ENCODE results near the gene LINC01488.

Gene LINC01488

DNA sequence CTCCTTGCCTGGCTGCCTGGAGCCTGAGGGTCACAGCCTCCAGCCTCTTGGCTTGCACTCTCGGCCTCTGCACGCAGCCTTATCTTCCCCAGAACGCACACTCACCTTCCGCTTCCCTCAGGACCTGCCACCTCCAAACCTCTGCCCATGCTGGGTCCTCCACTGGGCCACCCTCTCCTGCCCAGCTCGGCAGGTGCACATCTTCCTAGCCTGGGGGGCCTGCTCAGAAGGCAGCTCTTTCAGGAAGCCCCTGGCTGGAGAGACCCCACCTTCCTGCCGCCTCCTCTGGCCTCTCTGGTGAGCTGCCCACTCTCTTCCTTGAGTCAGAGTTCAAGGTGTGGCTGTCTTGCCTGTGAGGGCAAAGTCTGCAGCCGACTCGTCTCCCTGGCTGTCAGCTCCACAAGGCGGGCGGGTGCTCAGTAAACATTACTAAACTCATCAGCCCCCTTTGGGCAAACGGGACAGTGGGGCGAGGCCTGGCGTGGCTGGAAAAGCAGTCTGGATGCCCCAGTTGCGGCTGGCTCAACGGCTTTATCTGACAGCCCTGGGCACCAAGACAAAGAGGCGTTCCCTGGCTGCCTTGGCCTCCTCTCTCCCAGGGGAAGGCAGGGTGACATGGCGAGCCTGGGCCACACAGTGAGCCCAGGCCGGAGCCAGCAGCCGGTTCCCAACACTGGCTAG, 1.7 kb upstream of the LINC01488 start:
- DNase-seq (ENCODE audit: low read depth): no peak

DNA sequence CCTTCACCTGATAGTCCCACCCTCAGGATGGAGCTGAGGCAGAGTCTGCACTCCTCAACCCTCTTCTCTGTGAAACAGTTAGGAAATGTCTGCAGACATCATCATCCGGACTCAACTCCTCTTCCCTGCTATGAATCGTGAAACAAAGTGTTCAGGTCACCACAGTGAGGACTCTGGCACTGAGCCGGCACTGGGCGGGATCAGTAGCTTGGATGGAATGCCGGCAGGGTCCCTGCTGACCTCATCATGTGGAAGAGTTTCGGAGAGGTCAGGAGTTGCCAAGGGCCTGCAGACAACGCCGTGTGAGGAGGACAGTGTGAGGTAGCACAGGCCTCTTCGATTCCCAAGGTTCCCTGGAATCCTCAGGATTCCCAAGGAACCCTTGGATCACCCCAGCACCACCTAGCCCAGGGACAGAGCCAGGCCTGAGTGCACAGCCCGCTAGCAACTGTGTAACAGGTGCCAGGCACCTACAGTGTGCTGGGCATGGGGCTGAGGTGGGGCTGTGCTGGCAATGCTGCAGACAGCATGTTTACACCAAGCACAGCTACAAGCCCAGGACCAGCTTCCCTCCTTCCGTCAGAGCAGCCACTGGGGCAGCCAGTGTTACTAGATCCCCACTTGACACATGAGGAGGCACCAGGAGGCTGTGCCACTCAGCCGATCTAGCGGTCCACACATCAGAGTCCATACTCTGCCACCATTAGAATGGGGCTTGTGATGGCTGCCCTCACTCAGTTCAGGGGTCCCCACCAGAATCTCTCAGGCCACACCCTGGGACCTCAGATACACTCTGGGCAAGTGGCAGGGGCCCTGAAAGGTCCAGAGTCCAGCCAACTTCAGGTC, 693 bp upstream of the LINC01488 start:
- no peak for DNase-seq (ENCODE audit: low read depth)

DNA sequence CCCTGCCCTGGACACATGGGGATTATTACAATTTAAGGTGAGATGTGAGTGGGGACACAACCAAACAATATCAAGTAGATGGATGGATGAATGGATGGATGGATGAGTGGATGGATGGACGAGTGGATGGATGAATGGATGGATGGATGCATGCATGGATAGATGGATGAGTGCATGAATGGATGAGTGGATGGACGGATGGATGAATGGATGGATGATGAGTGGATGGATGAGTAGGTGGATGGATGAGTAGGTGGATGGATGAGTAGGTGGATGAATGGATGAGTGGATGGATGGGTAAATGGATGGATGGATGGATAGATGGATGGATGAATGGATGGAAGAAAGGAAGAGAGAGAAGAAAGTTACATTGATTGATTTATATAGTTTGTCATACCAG, 859 bp downstream of the LINC01488 start:
- no peak for DNase-seq (ENCODE audit: low read depth)

DNA sequence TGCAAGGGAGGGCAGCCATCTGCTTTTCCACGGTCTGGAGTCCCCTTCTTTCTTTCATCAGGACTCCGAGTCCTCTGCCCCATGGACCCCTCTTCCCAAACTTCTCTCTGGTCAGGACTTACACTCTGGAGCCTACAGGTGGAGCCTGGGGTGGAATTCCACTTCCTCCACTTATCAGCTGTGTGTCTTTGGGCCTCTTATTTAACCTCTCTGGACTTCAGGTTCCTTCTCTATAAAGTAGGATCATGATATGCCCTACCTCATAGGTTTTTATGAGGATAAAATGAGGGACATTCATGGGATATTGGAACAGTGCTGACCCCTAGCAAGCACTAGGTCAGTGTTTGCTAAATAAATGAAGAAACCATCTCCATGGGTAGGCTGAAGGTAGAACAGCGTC, 1.7 kb downstream of the LINC01488 start:
- no peak for DNase-seq (ENCODE audit: low read depth)

DNA sequence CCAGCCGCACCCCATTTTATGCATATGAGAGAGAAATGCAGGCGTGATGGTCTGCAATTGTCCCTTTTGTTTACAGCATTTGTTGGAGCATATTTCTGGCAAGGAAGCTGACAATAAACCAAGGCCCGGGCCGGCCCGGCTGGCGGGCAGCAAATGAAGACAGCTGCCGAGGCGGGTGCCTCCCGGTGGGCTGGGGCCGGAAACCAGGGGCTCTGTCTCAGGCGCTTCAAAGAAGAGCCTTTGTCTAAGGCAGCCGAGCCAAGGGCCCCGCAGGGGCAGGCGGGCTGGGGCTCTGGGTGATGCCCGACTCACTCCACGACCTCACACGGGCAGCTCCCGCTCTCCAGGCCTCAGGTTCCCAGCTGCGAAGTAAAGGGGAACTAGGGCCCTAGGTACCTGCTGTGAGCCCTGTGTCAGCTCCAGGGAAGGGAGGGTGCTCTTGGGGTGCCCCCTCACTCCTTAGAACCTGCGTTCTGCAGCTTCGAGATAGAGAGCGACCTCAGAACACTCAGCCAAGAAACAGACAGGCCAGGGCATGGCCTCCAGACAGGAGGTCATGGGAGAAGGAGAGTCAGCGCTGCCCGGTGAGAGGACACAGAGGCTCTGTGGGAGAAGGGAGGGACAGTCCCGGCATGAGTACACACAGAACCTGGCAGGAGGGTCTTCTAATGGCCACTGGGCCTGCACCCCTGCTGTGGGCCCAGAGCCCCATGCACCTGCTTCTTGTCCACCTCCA, 2.4 kb downstream of the LINC01488 start:
- DNase-seq (ENCODE audit: low read depth): no peak

DNA sequence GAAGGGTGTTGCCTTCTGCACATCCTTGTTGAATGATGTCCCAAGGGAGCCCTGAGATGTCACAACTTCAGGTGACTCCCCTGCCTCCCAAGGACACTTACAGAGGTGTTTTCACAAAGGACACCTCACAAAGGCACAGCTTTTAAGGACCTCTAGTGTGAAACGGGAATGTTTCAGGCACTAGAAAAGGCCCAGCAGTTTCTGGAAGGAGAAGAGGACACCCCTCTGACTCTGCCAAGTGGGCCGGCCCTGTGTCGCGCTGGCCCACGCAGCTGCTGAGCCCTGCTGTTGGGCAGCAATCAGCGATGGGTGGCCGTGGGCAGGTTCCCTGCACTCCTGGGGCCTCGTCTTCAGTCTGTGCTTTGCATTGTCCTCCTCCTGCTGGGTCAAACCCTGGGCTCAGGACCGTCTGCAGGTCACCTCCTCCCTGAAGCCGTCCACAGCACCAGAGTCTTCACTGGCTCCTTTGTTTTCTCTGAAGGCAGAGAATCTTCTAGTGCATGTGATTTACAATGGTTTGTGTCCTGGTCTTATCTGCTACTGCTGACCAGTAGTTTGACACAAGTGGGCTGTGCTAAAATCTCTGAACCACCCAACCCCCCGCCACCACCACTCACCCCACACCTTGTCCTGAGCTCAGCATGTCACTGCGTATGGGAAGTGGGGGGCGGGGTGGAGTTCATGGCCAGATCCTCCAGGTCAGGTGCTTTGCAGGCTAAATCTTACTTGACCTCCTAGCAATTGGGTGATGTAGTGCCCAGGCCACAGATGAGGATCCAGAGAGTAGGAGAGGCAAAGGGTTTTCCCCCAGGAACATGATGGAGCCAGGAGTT, 3.2 kb downstream of the LINC01488 start:
- no peak for DNase-seq (ENCODE audit: low read depth)

DNA sequence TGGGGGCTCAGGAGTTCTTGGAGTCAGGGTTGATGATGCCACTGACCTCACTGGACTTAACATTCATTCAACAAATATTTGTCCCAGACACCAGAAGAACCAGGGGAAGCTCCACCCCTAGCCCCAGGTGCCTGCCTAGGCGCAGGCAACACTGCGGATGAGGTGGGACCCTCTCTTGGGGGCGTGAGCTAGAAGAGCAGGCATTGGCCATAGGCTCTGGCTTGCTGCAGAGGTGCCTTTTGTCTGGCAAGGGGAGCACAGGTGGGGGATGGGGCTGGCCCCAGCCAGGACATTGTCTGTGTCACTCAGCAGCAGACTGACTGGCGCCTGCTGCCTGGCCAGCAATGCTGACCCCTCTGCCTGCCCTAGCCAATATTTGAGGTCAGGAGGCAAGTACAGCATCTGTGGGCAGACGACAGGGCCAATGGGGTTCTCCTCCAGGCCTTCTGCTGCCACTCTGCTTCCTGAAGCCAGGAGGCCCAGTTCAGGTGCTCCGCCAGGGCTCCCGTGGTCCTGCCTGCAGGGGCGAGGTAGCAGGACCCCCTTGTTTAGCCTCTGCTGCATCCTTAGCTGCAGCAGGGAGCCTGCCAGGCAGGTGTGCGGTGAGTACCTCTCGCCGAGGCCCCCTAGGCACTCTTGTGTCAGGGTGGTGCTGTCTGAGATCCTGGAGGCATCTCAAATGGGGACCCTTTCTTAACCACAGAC, 4.0 kb downstream of the LINC01488 start:
- no peak for DNase-seq (ENCODE audit: low read depth)

DNA sequence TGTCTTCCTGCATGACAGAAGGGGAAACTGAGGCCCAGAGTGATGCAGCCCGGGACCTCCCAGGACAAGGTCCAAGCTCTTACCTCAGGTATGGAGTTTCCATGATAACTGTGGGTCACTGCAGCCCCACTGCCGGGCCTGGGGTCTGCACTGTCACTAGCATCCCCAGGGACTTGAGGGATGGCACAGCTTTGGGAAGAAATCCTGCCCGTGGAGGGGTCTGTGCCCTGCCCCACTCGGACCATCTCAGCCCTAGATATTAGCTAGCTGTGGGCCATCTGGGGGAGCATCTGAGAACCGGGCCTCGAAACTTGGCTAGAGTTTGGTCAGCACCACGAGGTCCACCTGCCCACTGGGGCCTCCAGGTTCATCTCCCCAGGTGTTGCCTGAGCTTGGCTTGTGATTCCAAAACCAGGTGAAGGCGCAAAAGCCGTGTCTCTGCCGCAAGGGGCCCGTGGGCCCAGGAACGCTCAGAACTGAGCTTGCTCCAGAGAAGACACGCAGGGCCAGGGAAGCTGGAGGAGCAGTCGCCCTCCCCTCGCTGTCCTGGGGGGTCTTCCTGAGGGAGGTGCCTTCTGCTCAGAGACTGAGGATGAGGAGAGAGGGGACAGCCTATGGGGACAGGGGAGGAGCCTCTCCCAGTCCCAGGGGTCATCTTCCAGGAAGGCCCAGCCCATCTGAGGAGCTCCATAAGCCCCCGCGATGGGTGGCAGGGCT, 4.8 kb downstream of the LINC01488 start:
- no peak for DNase-seq (ENCODE audit: low read depth)

DNA sequence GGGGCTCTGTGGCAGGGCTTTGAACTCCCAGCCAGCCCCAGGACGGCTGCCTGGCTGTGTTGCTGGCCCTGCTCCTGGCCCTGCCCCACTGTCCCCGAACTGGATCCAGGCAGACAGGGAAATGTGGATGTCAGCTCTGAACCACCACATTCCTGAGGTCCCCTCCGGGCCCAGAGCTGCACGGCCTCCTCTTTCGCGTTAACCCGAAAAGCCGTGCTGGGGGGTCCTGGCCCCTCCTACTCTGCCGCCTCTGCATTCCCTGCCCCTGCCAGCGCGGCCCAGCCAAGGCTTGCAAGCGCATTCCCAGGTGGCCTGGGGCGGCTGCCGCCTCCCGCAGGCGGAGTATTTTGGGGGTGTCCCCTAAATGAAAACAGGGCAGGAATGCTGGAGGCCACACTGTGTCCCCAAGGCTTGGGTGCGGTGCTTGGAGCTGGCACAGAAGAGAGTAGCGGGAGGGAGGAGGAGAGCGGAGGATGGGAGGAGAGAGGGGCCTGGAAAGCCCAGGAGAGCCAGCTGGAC, 5.4 kb downstream of the LINC01488 start:
- DNase-seq (ENCODE audit: low read depth): no peak

DNA sequence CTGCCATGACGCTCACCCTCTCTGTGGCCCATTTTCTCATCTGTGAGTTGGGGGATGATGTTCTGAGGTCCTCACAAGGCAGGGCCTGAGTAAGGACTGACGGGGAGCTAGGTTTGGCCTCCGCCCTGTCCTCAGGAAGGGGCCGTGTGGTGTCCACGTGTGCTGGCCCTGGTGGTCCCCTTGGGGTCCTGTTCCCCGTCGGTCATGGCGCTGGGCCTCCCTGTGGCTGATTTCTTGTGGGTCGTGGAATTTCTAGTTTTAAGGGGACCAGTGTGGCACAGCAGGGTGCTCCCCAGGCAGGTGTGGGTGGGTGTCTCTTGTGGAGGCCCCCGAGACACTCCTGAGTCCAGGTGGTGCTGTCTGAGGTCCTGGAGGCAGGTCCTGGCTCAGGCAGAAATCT, 5.9 kb downstream of the LINC01488 start:
- DNase-seq (ENCODE audit: low read depth): no peak

DNA sequence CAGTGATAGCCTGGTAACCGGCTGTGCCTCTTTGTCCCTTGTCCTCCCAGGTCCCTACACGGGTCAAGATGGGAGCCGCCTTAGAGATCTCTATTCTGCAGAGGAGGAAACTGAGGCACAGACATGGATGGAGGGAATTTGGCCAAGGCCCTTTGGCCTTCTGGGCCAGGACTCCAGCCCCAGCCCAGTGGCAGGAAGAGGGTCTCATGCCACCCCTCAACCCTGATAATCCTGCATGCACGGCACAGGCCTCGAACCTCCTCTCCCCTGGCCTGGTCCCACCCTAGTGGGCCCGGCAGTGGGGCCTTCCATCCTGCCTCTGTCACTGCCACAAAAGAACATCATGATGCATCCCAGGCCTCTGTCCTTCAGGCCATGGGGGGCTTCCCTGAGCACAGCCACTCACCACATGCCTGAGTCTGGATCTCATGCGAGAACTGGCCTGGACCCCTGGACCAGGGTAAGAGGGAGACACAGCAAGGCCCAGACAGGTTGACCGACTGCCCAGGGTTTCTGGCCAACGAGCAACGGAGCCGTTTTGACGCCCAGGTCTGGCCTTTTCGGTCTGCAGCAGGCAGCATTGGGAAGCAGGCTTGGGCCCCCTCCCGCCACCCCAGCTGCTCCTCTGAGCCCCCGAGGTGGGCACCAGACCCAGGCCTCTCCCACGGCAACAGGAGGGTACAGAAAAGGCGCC, 6.5 kb downstream of the LINC01488 start:
- no peak for DNase-seq (ENCODE audit: low read depth)

DNA sequence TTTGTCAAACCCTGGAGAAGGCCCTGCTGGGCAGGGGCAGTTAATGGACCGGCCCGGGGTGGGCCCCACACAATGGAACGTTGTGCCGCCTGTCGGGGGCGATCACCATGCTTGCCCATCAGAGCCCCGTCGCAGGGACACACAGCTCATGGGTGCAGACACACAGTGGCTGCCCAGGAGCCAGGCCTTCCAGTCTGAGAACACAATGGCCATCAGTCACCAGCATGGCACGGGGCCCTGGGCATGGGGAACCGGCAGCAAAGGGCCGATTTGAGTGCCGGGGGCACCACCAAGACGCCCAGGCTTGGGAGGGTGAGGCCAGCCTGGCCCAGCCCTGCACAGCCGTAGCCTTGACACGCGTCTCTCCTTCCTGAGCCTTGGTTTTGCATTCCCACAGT, 7.1 kb downstream of the LINC01488 start:
- DNase-seq (ENCODE audit: low read depth): no peak

DNA sequence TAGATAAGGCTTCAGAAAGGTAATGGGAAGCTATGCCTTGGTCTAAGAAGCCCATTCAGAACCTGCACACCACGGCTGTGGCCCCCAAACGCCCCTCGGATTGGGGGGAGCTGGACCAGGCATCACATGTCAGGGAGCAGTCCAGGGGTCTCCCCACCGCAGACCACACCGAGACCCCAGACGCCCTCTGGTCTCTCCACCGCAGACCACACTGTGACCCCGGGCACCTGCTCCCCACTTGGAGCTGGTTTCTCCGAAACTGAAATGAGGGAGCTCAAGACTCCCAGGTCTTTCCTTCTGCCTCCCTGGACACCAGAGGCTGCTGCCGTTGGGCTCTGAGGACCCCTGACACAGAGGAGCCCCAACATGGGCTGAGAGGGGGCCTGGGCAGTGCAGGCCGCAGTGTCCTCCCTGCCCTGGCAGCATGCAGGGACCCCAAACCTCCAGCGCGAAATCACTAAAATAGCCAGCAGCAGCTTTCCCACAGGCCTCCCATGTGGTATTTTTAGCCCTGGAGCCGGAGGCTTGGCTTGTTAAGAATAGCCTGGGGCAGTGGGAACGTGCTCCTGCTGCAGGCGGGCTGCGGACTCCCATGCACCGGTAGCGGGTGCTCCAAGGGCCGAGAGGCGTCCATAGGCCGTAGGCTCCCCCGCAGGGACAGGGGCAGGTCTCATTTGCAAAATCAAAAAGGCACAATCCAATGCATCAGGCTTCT, 7.7 kb downstream of the LINC01488 start:
- no peak for DNase-seq (ENCODE audit: low read depth)

DNA sequence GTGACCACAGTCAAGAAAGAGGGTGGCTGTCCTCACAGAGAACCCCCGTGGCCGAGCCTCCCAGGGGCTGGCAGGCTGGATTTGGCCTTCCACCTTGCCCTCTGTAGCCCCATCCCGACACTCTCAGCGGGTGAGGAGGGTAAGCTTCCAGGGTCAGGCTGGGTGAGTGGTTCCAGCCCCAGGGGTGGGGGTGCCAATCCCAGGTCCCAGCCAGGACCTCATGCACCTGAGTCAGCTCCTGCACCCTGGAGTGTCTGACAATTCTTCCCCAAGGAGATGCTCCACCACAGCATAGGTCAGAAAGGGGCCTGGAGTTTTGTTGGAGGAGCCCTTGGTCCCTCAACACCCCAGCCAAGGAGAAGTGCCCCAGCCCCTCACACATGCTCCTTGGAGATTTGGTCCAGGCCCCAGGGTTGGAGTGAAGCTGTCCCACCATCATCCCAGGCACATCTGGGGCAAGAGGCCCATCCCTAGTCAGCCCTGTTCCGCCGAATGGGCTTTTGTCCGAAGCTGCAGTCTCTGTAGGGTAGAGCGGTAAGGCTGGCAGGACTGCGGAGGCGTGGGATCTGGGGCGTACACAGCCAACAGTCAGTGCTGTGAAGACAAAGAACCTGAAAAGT, 8.4 kb downstream of the LINC01488 start:
- DNase-seq (ENCODE audit: low read depth): no peak

DNA sequence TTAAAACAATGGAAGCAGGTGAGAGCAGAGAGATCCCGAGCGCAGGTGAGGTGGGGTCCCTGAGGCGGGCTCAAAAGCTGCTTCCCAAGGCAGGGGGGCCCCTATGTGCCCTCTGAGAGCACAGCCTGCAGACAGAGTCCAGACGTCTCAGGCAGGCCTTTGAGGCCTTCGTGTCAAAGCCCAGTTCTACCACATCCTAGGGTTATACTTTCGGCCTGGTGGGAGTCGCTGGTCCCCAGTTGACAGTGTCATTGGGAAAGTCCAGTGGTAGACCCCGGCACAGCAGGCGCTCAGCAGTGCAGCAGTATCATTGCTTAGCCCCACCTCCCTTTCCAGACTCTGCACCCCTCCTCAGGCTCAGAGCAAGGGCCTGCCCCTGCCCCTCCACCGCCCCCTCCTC, 9.1 kb downstream of the LINC01488 start:
- no peak for DNase-seq (ENCODE audit: low read depth)

DNA sequence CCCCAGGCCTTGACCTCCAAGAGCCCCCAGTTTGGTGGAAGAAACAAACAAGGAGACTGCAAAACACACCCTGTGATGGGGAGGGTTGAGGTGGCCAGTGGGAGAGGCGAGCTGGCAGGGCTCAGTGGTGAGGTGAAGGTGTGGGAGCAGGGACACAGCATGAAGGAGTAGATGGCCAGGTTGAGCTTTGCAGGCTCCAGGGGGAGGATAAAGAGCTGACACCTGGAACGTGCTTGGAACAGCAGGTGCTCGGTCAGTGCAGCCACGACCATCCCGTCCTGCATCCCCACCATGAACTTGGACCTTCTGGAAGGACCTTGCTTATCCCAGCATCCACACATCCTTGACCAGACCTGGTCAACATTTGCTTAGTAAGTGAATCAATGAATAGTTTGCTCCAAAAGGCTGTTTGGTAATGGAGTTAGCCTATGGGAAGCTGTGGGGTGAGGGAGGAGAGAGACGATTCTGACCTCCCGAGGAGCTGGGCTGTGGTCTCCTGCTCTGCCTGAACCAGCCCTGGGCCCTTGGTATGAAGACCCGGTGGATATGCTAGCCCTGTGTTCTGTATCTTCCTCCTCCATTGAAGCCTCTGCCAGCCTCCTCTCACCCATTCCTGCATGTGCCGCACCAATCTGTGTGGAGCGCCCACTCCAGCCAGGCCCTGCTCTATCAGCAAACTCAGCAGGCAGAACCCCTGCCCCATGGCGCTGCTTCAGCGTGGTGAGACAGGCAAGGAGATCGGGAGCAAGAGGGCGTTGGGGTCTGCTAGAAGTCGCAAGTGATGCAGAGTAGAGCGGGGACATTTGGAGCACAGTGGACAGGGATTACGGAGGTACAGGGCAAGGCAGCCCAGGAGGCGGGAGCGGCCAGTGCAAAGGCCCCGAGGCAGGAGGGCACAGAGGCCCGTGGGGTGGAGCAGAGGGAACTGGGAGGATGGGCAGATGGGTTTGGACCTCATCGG, 9.9 kb downstream of the LINC01488 start:
- DNase-seq (ENCODE audit: low read depth): no peak

DNA sequence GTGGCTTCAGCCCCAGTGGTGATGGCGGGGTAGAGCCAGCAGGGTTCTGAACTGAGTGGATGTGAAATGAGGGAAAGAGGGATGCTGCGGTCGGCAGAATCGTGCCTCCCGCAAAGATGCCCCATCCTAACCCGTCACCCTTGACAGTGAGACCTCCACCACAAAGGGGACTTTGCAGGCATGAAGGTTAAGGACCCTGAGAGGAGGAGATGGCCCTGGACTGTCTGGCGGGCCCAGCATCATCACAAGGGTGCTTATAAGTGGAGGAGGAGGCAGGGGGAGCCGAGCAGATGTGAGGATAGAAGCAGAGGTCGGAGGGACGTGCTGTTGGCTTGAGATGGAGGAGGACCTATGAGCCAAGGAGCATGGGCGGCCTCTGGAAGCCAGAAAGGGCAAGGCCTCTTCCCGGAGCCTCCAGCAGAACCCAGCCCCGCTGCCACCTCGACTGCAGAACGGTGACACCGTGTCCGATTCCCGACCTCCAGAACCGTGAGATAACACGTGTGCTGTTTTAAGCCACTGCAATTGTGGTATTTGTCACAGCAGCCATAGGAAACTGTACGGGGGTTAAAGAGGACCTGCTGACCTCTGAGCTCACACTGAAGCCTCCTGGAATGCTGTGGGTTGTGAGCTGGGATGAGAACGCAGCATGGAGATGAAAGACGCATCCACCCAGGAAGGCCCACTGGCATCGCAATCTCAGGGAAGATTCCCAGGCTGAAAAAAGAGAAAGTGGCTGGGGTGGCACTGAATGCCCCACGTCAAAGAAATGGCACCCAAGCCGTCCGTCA, 10.9 kb downstream of the LINC01488 start:
- DNase-seq (ENCODE audit: low read depth): no peak

Data from GM04503 (cell line).